HG03457 (cell line): ENCODE measurements around the gene PSPC1.

ENCODE experiments used
- ATAC-seq: cut with Tn5 transposase; IDR thresholded peaks from one replicate; pipeline ENCODE4 v1.9.1; 2021; ENCODE audit warnings: moderate number of reproducible peaks; ENCODE audit not compliant: unreplicated experiment

Gene PSPC1

DNA sequence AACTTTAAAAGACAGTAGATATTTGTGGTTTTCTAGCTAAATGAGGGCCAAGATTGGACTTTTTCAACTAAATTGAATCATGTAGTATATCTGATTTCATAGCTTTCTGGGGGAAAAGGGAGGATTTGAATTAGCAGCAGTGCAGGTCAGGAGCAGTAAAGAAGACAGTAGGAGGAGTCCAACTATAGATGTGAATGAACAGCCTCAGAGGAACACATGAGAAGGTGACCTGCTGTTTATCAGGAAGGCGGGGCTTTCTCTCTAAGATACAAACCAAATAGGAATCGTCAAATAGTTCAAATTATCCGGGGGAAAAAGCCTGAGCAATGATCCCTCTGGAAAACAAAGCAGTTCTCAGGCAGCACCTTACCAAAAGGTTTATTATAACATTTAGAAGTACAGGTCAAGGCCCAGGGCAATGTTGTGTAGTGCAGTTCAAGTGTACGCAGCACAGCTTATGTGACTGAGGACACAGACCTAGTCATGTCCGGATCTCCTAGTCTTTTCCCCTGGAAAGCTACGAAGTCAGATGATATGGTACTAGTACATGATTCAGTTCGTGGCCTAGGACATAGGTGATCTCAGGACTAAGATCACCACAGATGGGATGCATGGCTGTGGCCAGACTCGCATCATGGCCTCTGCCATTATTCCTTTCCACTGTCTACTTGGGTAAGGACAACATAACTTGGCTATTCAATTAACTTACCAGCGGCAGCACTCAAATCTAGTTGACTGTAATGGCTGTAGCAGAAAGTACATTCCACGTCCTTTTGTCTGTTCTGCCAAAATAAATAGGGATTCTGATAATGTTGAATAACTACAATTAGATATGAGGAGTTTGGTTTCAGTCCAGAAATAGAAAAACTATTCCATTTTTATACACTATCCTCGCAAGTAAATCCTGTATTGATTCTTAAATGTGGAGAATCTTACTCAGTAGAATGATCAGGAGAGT lies 109.0 kb downstream of the PSPC1 start:
- ATAC-seq: no peak

DNA sequence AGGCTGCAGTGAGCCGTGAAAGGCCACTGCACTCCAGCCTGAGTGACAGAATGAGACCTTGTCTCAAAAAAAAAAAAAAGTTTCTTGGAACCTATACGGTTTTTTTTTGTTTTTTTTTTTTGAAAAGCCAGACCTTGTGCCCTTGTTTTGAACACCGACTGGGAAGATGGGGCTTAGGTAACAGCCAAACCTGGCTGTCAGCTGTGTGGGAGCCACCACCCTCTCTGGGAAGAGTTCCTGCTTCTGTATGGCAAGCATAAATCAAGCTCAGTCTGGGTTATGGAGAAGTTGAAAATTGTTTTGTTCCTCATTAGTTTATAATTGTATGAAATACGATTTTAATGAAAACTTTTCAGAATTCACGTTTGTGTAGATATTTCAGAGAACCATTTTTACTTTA lies 109.8 kb downstream of the PSPC1 start:
- no peak for ATAC-seq

DNA sequence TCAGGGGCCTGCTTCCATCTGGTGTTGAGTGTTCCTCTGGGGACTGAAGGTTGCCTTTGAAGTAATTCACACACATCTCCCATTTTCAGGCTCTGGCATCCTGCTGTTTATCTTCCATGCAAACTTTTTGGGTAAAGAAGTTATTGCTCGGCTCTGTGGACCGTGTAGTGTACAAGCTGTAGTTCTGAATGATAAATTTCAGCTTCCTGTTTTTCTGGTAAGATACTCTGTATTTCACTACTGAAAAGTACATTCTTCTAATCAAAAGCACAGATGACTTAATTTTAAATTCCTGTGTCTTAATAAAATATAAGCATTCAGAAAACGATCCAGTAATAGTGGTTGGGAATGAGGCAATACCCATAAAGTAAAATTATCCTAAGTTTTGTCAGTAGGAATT lies 112.6 kb downstream of the PSPC1 start:
- no peak for ATAC-seq

DNA sequence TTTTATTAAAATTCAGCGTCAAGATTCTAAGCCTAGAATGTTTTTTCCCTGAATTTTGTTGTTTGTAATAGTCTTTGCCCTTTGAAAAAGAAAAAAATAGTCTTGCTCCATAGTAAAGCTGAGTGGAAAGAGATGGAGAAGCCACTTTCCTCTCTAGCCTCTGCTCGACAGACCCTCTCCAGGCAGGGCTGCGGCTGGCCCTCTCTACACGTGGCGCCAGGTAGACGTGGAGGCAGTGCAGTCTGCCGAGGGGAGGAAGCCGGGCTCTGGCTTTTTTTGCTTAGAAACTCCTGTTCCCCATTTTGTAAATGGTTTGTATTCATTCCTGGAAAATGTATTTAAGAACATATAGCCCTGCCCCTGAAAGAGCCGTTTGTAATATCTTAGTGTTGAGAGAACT lies 114.0 kb downstream of the PSPC1 start:
- ATAC-seq: no peak

DNA sequence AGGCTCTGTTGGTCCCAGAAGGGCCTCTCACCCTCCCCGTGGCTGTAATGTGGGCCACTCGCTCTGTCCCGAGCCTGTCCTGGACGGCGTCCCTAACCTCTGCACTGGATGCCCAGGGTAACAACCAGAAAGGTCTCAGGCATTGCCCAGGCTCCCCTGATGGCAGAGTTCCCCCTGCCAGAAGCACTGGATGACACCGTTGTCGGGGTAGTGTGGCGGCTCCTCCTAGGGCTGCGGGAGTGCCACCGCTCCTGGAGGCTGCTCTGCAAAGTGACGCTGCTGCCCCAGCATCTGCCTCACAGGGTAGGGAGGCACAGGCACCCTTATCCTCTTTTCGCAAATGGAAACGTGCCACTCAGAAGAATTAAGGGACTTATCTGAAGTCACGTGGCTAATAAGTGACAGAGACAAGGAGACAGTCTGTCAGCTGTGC lies 117.3 kb downstream of the PSPC1 start:
- ATAC-seq: no peak

DNA sequence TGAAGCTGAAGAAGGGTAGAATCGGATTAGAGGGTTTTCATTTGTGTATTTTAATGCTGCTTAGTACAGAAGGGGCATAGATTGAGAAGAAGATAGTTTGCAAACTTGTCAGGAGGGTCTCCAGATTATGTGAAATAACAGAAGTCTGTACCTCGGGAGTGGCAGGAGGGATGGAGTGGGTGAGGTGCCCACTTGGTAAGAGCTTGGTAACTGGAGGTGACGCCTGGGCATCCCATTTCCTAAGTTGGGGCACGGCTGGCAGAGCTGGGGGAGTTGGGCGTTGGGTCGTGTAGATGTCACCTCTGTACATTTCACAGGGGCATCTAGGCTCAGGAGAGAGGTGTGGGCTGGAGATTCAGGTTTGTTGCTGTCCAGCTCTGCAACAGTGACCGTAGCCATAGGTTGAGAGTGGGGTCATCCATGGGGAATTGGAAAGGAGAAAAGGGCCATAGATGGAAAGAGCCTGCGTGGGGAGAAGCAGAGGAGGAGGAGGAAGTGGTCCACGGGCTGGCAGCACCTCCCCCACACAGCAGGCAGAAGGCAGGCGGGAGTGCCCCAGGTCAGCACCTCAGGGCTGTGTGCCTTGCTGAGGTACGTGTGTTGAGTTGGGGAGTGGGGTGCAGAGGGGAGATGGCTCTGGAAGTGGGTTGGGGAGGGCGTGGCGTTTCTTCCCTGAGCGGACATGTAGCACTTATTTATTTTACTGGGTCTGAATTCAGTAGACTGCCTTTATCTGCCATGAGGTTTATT lies 118.1 kb downstream of the PSPC1 start:
- no peak for ATAC-seq

DNA sequence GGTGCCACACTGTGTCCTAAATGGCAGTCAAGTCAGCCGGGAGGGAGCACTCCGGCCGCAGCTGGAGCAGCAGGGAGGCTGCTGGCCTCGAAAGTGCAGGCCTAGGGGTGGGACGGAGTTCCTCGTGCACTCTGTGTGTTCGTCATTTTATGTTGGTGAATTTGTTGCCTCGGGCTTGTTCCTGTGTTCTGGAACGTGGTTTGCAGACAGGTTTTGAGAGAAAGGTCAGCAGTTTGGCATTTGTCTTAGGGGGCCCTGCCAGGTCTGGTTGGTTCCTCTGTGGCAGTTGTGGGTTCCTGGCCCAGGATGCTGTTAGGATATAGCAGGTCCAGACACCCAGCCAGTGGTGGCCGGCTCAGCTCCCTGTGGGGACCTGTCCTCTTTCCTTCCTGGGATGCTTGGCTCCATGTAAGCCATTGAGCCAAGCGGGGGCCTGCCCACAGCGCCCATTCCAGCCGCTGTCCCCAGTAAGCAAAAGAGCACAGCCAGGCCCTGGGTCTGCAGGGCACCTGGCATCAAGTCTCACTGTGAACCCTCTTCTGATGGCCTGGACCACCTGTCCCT lies 119.2 kb downstream of the PSPC1 start:
- no peak for ATAC-seq

DNA sequence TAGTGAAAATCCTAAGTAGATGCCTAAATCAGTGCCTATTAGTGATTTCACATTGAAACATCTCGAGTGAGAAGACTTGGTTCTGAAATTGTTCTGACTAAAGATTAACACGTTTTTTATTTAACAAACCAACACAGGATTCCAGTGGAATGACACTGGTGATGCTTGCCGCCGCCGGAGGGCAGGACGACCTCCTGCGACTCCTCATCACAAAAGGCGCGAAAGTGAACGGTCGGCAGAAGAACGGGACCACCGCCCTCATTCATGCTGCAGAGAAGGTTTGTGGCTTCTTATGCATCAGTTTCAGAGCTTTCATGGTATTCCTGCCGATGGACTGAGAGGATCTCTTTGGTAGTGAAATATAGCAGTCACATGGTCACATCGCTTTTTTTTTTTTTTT lies 121.2 kb downstream of the PSPC1 start:
- no peak for ATAC-seq

DNA sequence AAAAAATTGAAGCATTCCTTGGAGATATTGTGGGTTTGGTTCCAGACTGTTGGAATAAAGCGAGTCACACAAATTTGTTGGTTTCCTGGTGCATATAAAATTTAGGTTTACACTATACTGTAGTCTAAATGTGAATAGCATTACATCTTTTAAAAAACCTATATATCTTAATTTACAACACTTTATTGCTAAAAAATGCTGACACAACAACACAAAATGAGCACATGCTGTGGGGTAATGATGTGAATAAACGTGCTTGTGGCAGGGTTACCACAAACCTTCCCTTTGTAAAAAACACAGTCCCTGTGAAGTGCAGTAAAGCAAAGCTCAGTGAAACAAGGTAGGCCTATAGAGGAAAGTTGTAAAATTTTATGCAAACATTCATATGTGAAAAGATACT lies 121.6 kb downstream of the PSPC1 start:
- no peak for ATAC-seq

DNA sequence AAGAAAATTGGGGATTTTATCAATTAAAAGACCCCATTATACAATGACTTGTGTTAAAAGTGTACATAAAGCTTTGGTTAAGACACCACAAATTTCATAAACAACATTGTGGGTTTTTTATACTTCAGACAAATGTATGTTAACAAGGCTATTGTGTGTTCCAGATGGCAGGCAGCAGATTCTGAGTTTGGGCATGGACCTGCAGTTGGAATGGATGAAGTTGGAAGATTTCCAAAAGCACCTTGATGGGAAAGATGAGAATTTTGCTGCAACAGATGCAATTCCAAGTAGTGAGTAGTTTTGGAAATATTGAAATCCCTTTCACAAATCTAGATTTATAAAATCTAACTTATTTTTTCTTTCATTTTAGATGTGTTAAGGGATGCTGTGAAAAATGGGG lies 123.9 kb downstream of the PSPC1 start:
- ATAC-seq: no peak

DNA sequence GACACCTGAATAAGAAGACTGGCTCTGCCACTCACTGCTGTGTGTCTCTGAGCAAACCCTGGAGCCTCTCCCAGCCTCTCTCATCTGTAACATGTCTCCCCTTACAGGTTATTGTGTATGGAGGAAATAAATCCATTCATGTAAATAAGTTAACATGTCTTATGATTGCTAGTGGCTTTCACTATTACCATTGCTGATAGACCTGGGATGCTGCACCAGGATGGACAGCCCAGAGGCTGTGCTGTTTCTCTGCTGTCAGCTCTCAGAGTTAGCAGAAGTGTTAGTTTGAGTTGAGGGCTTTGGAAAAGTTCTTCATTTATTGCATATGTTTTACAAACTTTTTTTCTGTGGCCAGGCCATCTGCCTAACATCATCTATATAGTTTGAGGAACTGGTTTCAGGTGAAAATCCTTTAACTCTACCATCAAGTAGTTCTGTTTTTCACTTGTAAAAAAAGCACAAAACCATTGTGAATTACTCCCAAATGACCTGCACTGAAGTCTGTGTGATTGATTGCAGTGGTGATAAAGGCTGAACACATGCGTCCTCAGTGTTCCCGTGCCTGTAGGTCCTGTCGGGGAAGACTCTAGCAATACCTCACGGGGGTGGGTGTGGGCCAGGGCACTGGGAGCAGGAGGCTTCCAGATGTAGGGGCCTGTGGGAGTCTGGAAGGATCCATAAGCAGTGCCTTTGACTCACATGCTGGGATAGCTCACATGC lies 124.7 kb downstream of the PSPC1 start:
- ATAC-seq: no peak
